CD14-positive monocyte (primary cell): ENCODE measurements around the gene SOX9. TPM values are rescaled to one million over a fixed set of nuclear protein-coding genes. Genes with fewer than 3 reads are reported as not detected.

ENCODE experiments used
- DNase-seq, 3 donors: peaks; one replicate each; pipeline ENCODE4 v3.0.0-alpha.2; 2011 to 2022
- H2AFZ ChIP-seq: 2 replicates; pipeline ENCODE4 v1.6.0; 2012; ENCODE audit warnings: mild to moderate bottlenecking, low read depth, low read length, inconsistent platforms; ENCODE audit not compliant: insufficient read depth, poor library complexity, severe bottlenecking
- H3K27ac ChIP-seq, 2 donors: 1 replicate in 1 of 2; 2 replicates in 1 of 2; pipeline ENCODE4 v1.5.1; 2012 to 2013; ENCODE audit warnings: low read length in 2 of 2, control low read depth in 1 of 2, inconsistent platforms in 1 of 2, low read depth in 1 of 2, mild to moderate bottlenecking in 1 of 2
- H3K27me3 ChIP-seq, 2 donors: one replicate each; pipeline versions ENCODE4 v1.6.0 to v1.6.1; 2011 to 2013; ENCODE audit warnings: low read length in 2 of 2; ENCODE audit not compliant: control insufficient read depth in 2 of 2, insufficient read depth in 2 of 2
- H3K36me3 ChIP-seq, 2 donors: replicated peaks in 1 of 2; 1 replicate in 1 of 2; 2 replicates in 1 of 2; pipeline versions ENCODE4 v1.5.1 to v1.6.1; 2012 to 2013; ENCODE audit warnings: low read length in 2 of 2, control low read depth in 1 of 2, inconsistent platforms in 1 of 2, mild to moderate bottlenecking in 1 of 2; ENCODE audit not compliant: insufficient read depth in 2 of 2, control insufficient read depth in 1 of 2
- H3K4me1 ChIP-seq, 2 donors: 1 replicate in 1 of 2; 2 replicates in 1 of 2; pipeline versions ENCODE4 v1.5.1 to v1.6.1; 2012 to 2013; ENCODE audit warnings: low read length in 2 of 2, control low read depth in 1 of 2, inconsistent platforms in 1 of 2, mild to moderate bottlenecking in 1 of 2, moderate library complexity in 1 of 2; ENCODE audit not compliant: insufficient read depth in 2 of 2, control insufficient read depth in 1 of 2
- H3K4me2 ChIP-seq: replicated peaks from 2 replicates; pipeline ENCODE3; 2012; ENCODE audit warnings: low read length, moderate library complexity, mild to moderate bottlenecking; ENCODE audit not compliant: poor library complexity, severe bottlenecking; ENCODE audit errors: extremely low read depth
- H3K4me3 ChIP-seq, 3 experiments: fragments of 200-600 bp in 1 of 3; sonication (generic) in 1 of 3; replicated peaks in 1 of 3; 1 replicate in 2 of 3; 2 replicates in 1 of 3; pipeline ENCODE4 v1.5.1; 2011 to 2013; ENCODE audit warnings: low read length in 3 of 3, mild to moderate bottlenecking in 3 of 3, control low read depth in 2 of 3, low read depth in 2 of 3, inconsistent platforms in 1 of 3, moderate library complexity in 1 of 3
- H3K79me2 ChIP-seq: 2 replicates; pipeline ENCODE4 v1.6.0; 2012; ENCODE audit warnings: mild to moderate bottlenecking, control low read depth, inconsistent platforms, low read length, moderate library complexity; ENCODE audit not compliant: insufficient read depth
- H3K9ac ChIP-seq: 2 replicates; pipeline ENCODE4 v1.6.0; 2017; ENCODE audit warnings: low read length, mild to moderate bottlenecking; ENCODE audit not compliant: insufficient read depth, poor library complexity, severe bottlenecking
- H3K9me3 ChIP-seq, 2 donors: replicated peaks in 1 of 2; 1 replicate in 1 of 2; 2 replicates in 1 of 2; pipeline versions ENCODE4 v1.5.1 to v1.6.1; 2012 to 2013; ENCODE audit warnings: low read length in 2 of 2, control low read depth in 1 of 2; ENCODE audit not compliant: control insufficient read depth in 1 of 2, insufficient read depth in 1 of 2
- H4K20me1 ChIP-seq: 2 replicates; pipeline ENCODE4 v1.6.0; 2012; ENCODE audit warnings: mild to moderate bottlenecking, low read length, control low read depth, moderate library complexity; ENCODE audit not compliant: insufficient read depth
- H3K27ac Mint-ChIP-seq, 7 donors: one replicate each; pipeline ENCODE4 v1.8.0; 2020; ENCODE audit warnings: mild to moderate bottlenecking in 7 of 7, mixed read lengths in 7 of 7, moderate library complexity in 6 of 7, inconsistent platforms in 2 of 7
- H3K27me3 Mint-ChIP-seq, 3 donors: one replicate each; pipeline ENCODE4 v1.8.0; 2021 to 2022; ENCODE audit warnings: low read depth in 3 of 3, mild to moderate bottlenecking in 3 of 3, mixed read lengths in 3 of 3, moderate library complexity in 3 of 3, inconsistent platforms in 1 of 3
- H3K36me3 Mint-ChIP-seq, 2 donors: one replicate each; pipeline ENCODE4 v1.8.0; 2020; ENCODE audit warnings: mixed read lengths in 2 of 2, inconsistent platforms in 1 of 2, mild to moderate bottlenecking in 1 of 2
- H3K4me1 Mint-ChIP-seq: one replicate; pipeline ENCODE4 v1.8.0; 2020; ENCODE audit warnings: mild to moderate bottlenecking, mixed read lengths
- H3K4me3 Mint-ChIP-seq, 2 donors: one replicate each; pipeline ENCODE4 v1.8.0; 2020; ENCODE audit warnings: mild to moderate bottlenecking in 2 of 2, mixed read lengths in 2 of 2, moderate library complexity in 1 of 2
- H3K9me3 Mint-ChIP-seq, 7 donors: one replicate each; pipeline ENCODE4 v1.8.0; 2020 to 2022; ENCODE audit warnings: mixed read lengths in 7 of 7, mild to moderate bottlenecking in 6 of 7, moderate library complexity in 6 of 7, inconsistent platforms in 2 of 7
- WGBS: methylation state at CpG from one replicate; pipeline ENCODE4 v1.1.5; 2013; ENCODE audit warnings: missing lambda C conversion rate; ENCODE audit not compliant: insufficient coverage; 5-methylcytosine and 5-hydroxymethylcytosine counted together
- intact Hi-C, 2 donors: fragments of 100-400 bp; cut with micrococcal nuclease; formaldehyde crosslinking; loops; one replicate each; pipeline versions ENCODE4 v1.15.0 to v1.15.1; 2023
- polyA plus RNA-seq, 3 donors: library from polyadenylated mRNA; depleted of rRNA in 1 of 3; unstranded in 2 of 3; stranded (reverse) in 1 of 3; fragments of 300-500 nt in 2 of 3; fragments of >200 nt in 1 of 3; fragmentation: Illumina TruSeq in 2 of 3; gene quantifications; 1 replicate in 2 of 3; 2 replicates in 1 of 3; pipeline ENCODE4 v1.2.3, GENCODE V29; 2012 to 2021
- TF ChIP-seq, protein P1 (sequence below): fragments of 200-600 bp; IDR thresholded peaks from one replicate; pipeline ENCODE4 v1.8.0; 2022; ENCODE audit warnings: antibody characterized with exemption, mild to moderate bottlenecking

Gene SOX9
- polyA plus RNA-seq, 3 donors: not detected

DNA sequence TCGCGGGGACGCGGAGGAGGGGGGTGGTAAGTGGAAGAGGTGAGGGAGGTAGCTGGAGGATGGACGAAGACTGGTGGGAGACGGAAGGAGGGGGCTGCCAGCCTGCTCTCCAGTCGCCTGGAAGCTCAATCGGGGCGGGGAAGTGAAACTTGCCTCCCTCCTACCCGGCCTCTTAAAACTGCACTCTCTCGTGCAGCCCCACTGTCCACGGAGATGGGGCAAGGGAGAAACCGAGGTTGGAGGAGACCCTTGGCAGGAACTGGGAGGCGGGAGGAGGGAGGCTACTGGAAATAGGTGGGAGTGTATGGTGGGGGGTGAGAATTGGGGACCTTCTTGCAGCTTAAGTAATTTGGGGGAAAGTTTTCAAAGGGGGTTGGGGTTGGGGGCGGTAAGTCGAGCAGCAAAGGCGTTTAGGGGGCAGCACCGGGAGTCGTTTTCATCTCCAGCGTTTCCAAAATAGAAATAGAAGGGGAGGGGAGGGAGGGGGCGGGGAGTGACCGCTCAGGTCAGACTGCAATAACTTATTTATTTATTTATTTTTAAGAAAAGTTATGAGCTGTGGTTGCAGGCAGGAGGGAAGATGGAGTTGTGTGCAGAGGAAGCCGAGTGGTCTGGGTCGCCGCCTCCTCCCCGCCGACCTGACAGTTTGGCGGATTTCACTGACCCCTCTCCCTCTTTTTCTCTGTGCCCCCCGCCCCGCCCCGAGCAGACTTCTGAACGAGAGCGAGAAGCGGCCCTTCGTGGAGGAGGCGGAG lies 1.4 kb downstream of the SOX9 start:
- H4K20me1 ChIP-seq: no peaks in the 10 kb centered on the region
- H3K9ac ChIP-seq: no peak overlapping the region
- Mint-ChIP-seq H3K4me3 (peak overlapping the region in 1 of 2 donors; percentile 89), H3K36me3 (peaks cover under 1 to 9% of the 10 kb centered on the region in 2 donors), H3K27me3 (peaks cover 73 to 84% (median 82%) of the 10 kb centered on the region in 3 donors), H3K4me1 (peaks cover 6% of the 10 kb centered on the region), H3K27ac (no peak overlapping the region), H3K9me3 (peaks cover 0 to 31% (median 22%) of the 10 kb centered on the region in 7 donors)
- 4% methylated on average over 10 of the region's 36 CpGs for WGBS
- H2AFZ ChIP-seq: no peak overlapping the region
- H3K4me1 ChIP-seq: no peaks in the 10 kb centered on the region
- intact Hi-C loops: no loop called here
- H3K4me3 ChIP-seq: no peak overlapping the region
- H3K9me3 ChIP-seq: peaks cover 0 to 36% of the 10 kb centered on the region in 2 donors
- no peak for DNase-seq
- peaks cover 72 to 92% of the 10 kb centered on the region in 2 donors for H3K27me3 ChIP-seq
- no peak overlapping the region for H3K27ac ChIP-seq
- H3K36me3 ChIP-seq: no peaks in the 10 kb centered on the region
- H3K4me2 ChIP-seq: peak overlapping the region; percentile 11
- TF ChIP-seq, protein P1, sequence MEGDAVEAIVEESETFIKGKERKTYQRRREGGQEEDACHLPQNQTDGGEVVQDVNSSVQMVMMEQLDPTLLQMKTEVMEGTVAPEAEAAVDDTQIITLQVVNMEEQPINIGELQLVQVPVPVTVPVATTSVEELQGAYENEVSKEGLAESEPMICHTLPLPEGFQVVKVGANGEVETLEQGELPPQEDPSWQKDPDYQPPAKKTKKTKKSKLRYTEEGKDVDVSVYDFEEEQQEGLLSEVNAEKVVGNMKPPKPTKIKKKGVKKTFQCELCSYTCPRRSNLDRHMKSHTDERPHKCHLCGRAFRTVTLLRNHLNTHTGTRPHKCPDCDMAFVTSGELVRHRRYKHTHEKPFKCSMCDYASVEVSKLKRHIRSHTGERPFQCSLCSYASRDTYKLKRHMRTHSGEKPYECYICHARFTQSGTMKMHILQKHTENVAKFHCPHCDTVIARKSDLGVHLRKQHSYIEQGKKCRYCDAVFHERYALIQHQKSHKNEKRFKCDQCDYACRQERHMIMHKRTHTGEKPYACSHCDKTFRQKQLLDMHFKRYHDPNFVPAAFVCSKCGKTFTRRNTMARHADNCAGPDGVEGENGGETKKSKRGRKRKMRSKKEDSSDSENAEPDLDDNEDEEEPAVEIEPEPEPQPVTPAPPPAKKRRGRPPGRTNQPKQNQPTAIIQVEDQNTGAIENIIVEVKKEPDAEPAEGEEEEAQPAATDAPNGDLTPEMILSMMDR: no peak
- H3K79me2 ChIP-seq: no peaks in the 10 kb centered on the region

DNA sequence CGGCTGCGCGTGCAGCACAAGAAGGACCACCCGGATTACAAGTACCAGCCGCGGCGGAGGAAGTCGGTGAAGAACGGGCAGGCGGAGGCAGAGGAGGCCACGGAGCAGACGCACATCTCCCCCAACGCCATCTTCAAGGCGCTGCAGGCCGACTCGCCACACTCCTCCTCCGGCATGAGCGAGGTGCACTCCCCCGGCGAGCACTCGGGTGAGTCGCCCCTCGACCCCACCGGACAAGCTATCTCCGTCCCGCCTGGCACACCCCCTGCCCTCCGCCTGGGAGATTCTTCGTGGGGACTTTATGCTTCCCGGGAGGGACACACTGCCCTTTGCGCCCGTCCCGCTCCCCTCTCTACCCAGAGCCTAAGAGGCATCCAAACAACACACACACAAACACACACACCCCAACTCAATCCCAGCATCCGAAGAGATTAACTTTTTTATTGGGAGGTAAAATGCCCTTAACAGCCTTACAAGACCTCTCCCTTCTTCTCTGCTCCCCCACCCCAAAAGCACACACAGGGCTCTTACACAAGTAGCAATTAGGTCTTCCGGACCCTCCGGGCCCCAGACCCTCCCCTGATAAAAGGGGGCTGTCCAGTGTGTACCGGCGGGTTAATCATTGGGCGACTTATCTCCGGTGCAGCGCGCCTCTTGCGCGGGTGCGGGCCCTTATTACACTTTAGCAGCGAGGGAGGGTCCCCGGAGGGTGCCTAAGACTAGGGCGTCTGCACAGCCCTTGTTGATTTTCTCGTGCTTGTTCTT lies 2.1 kb downstream of the SOX9 start:
- intact Hi-C loops: no loop called here
- H3K27me3 ChIP-seq: peaks cover 66 to 86% of the 10 kb centered on the region in 2 donors
- peaks cover 0 to 28% of the 10 kb centered on the region in 2 donors for H3K9me3 ChIP-seq
- Mint-ChIP-seq H3K9me3 (peaks cover 0 to 28% (median 22%) of the 10 kb centered on the region in 7 donors), H3K4me1 (peaks cover 6% of the 10 kb centered on the region), H3K27ac (no peak overlapping the region), H3K27me3 (peaks cover 69 to 80% (median 77%) of the 10 kb centered on the region in 3 donors), H3K4me3 (peak overlapping the region in 1 of 2 donors; percentile 69), H3K36me3 (peaks cover 0 to 9% of the 10 kb centered on the region in 2 donors)
- H3K79me2 ChIP-seq: no peaks in the 10 kb centered on the region
- no peak for DNase-seq
- H3K4me3 ChIP-seq: no peak overlapping the region
- H3K4me1 ChIP-seq: no peaks in the 10 kb centered on the region
- H3K9ac ChIP-seq: no peak overlapping the region
- H3K36me3 ChIP-seq: no peaks in the 10 kb centered on the region
- H2AFZ ChIP-seq: no peak overlapping the region
- 8% methylated on average over 30 of the region's 48 CpGs for WGBS
- H3K4me2 ChIP-seq: no peak overlapping the region
- TF ChIP-seq, protein P1: no peak
- H4K20me1 ChIP-seq: no peaks in the 10 kb centered on the region
- H3K27ac ChIP-seq: no peak overlapping the region
